GF-D8 (cell line): ENCODE measurements around the gene ZGRF1.
"Not testable (repeated sequence)": the region's sequence is repeated elsewhere in the genome, so short reads cannot be mapped to it uniquely, and the experiment has no call there.

Experiments
- DNase-seq: peaks from one replicate; lab custom pipeline; 2025; lab: John Stamatoyannopoulos, UW

ZGRF1 gene

DNA sequence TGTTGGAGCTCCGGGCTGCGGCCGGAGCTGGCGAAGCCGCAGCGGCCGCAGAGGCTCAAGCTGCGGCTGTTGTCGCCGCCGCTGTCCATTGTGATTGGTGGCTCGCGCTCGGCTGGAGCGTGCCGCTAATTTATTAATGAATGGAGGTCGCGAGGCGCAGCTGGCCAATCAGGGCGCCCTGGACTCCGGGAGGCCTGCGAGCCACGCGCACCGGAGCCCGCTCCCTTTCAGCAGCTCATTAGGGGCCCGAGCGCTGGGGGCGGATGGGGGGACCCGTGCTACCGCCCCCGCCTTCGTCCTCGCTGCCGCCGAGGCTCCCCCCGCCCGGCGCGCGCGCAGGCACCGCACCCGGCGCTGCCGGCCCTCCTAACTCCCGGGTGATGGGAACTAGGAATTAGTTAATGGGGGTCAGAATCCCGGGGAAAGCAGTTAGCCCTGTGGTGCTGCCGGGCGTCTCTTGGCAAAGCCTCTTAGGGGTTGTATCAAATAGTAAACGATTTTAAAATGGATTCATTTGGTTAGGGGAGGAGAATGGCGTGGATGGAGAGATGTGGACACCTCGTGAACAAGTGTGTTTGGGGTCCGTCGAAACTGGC is 120.1 kb downstream of the ZGRF1 start:
- no peak for DNase-seq

DNA sequence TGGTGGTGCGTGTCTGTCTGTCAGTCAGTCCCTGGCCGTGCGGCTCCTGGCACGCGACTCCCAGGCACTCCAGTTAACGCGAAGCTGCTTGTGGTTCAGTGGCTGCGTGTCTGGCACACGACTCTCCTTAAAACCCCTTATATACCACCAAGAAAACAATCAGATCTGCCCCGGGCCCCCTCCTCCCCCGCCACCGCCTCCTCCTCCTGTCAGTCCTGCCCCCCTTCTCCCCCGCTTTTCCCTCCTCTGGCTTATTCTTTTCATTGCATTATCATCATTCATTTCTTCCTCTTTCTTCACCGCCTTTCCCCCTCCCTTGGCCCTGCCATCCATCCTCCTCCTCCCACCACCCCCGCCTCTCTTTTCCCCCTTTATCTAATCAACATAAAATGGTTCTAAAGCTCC is 120.6 kb downstream of the ZGRF1 start, which contains the start of gene NEUROG2:
TSS of gene NEUROG2 (minus strand) at position 115 of the 405 bp plus-strand sequence. CDS start 705 bp downstream, outside the sequence.
- DNase-seq = no peak

DNA sequence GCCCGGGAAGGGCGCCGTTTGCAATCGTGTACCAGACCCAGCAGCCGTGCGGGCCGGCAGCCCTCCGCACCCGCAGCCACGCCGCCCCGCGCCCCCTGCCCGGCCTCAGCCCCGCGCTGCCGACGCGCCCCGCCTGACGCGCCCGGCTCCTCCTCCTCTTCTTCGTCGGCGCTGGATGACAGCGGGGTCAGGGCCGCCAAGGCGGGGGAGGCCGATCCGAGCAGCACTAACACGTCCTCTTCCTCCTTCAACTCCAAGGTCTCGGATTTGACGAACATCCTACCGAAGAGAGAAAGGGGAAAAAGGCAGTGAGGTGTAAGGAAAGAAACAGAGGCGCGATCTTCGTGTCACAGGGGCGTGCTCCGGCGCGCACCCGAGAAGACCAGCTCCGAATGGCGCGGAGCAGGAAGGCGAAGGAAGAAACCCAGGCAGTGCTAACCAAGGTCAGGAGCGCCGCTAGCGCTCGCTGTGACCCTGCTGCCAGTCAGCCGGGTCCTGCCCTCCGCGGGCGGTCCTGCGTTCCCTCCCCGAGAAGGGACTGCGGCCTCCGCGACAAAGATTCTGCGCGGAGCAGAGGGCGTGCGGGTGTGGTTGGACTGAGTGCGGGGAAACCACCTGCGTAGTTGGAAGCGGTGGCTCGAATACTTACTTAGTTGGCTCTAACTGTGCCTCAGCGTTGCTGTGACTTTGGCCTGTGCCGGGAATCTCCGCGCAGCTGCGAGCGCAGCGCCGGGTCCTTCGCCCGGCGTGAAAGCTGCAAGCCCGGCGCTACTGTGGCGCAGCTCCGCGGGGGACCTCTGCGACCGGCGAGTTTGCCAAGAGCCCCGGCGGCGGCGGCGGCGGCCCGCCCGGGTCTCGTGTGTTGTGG is 121.3 kb downstream of the ZGRF1 start:
- no peak for DNase-seq

DNA sequence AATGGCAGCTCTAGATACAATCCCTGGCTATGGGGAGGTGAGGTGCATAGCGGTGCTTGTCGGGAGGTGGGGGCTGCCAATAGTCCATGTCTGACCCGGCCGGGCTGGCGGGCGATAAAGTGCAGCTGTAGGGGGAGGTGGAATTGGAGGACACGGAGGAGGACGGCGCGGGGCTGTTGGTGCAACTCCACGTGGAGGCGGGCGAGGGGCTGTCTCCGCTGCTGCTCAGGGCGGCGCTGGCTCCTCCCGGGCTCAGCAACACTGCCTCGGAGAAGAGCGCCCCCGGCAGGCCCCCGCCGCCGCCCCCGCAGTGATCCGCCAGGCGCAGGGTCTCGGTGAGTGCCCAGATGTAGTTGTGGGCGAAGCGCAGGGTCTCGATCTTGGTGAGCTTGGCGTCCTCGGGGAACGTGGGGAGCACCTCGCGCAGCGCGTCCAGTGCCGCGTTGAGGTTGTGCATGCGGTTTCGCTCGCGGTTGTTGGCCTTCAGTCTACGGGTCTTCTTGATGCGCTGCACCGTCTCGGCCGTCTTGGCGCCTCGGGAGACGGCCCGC is 122.0 kb downstream of the ZGRF1 start:
- DNase-seq = no peak

DNA sequence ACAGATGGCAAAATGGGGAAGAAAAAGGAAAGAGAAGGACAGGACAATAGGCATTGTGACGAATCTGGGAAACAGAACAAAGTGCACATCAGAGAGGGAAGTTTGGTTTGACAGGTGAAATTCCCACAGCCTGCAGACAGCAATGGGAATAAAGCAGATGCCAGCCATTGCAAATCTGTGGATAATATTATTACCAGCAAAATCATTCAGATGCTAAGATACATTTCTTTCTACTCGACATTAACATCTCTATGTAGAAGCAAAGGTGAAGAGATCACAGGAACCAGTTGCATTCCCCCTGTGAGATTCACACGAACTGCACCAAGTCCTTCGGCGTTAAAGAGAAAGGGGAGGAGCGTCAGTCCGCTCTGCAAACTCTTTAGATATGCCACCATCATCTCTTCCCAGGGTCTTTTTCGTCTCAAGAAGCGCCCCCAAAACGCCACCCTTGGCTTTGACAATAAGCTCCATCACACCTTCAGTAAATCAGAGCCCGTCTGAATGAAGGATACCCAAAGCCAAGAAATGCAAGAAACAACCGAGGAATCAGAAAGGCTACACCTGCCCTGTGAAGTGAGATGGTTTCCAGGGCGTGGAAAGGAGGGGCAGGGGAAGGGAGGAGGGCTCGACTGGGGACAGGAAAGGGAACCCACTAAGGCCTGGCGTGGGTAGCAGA is 122.6 kb downstream of the ZGRF1 start:
- DNase-seq = no peak

DNA sequence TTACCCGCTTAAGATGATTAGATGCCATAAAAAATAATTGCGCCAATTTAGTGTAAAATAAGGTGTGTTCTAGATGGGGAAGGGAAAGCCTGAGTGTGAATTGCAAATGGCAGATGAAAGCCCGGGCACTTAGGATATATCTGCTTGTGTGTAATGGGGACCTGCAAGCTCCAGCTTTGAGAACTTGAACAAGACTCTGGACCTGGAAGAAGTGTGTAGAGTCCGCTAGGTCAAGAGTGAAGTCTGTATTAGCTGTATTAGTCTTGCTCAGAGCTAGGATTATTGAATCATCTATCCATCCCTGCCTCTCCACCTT is 124.9 kb downstream of the ZGRF1 start:
- no peak for DNase-seq

DNA sequence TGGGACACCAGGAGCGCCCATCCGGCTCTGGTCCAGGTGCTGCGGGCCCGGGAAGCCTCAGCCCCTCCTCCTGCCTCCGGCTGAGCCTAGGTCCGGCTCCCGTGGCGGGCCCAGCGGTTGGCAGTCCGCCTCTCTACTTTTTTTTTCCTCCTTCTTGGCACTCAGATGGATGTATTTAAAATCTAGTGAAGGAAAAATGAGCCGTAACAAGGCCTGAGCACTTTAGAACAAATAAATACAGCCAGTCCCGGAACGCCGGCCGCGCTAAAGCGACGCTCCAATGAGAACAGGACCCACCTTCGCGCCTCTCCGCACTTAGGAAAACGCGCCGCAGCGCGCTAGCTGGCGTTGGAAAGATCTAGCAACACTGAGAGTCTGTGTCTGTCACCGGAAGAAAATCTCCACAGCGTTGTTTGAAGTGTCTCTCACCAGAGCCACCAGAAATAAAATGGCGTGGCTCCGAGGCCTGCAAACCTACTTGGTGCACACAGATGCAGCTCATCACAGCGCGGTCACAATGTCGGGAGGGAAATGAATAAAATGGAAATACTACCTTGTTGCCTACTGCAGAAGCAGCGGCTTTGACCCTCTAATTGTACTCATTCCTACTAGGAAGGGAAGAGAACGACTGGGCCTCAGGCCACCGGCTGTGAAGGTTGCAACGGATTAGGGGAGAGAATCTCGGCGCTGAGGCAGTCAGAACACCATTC is 125.5 kb downstream of the ZGRF1 start:
- no peak for DNase-seq

DNA sequence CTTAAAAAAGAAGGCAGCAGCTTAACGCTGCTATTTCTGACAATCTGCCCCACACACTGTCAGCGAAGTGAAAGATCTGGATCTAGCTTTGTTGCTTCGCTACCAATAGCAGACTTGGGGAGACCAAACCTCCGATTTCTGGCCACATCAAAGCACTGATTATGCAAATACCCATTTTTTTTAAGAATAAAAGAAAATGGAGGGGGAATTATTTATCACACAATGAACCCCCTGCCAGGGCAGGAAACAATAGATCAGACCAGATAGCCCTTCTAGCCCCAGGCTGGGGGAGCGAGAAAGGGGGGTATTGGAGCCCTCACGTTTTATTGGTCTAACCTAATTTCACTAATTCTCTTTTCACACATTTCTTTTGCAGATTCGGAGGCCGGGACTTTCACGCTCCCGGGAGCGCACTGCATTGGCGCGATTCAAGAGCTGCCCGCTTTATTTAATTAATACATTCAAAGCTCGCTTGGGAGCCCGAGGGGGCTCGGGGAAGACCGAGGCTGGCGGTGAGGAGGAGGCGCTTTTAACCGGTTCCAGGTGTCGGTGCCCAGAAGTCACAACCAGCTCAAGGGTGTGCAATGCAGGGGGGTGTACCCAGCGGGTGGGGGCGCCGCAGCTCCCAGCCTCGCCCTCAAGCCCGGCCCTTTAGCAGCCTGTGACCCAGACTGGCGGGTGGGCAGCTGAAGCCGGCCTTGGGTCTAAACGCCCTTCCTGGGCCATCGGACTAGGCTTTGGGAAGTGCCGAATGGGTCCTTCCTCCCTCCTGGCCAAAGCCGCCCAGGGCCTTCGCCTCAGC is 126.2 kb downstream of the ZGRF1 start:
- DNase-seq = no peak

DNA sequence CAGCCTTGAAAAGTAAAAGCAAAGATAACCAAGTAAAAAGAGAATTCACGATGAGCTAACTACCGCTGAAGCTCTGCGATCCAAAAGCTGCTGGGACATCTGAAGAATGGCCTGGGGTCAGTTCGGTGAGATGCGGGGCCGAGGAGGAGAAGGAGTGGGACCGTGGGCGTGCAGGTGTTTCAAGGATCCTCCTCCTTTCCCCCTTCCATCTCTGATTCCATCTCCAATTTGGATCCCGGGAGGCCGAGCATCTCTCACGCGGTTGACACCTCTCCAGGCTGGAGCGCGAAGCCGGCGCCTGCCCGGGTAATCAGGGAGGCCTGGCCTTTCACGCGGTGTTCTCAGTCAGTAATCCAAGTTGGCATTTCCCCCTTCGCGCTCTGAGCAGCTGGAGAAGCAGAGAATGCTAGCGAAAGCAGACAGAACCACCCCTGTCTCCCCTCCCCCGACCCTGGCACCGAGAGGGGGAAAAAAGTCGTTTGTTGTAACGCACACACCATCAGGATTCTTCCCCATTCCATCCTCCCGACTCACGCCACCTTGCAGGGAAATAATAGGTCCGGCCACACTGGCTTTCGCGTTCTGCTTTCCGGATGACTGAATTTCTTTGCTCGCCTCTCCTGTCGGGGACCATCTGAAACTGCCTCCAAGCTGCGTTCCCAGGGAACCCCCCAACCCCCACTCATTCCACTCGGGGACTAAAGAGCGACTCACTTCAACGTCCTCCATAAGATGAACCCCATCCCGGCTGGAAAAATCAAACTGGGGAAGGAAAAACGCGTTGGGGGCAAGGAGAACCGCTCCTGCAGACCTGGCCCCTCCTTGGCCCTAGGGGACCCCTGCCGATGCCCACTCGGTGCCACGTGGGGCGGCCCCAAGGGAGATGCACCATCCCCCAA is 127.2 kb downstream of the ZGRF1 start:
- DNase-seq = no peak

DNA sequence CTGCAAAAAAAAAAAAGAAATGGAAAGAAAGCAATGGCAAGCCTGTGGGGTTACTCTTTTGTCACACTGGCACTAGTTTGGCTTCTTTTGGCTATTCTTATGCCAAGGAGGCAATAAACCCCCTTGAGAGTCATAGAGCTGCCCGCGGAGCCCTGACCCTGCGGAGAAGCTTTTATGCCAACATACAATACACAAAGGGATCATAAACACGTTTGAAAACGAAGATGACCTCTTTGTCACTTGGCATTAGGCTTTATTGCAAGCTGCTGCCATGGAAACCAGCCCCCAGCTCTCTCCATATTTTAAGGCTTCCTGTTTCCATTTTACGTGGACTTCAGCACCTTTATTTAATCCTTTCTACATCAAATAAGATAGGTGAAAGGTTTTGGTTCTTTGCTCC is 128.4 kb downstream of the ZGRF1 start:
- no peak for DNase-seq

DNA sequence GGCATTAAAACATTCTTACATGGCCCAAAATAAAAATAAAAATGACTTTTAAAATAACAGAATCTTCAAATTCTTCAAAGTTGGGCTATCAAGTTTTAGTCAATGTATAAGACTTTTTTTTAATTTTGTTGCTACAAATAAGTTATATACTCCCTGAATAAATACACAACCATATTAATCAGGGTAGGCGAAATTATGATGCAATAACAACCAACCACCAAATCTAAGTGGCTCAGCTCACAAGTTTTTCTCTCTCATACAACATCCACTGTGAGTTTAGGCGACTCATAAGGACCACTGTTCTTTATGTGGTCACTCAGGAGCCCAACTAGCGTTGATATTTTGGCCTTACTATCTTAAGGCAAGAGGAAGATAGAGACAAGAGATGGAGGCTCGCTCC is 131.9 kb downstream of the ZGRF1 start:
- DNase-seq = no peak

DNA sequence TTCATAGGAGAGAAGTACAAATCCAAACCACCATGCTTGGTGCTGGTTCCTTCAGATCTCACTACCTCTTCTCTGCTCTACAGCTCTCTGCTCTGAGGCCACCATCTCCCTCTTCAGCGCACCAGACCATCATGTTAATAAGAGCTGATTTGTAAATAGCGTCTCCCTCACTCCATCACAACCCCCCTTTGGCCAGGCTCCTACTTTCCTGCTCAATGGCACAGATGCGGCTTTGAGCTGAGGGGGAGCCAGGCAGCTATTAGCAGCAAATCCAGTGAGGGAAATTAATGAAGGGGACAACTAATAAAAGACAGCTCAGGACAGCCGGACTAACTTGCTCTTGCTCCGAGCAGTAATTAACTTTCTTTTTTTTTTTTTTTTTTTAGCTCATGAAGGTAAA is 133.8 kb downstream of the ZGRF1 start:
- DNase-seq = no peak

DNA sequence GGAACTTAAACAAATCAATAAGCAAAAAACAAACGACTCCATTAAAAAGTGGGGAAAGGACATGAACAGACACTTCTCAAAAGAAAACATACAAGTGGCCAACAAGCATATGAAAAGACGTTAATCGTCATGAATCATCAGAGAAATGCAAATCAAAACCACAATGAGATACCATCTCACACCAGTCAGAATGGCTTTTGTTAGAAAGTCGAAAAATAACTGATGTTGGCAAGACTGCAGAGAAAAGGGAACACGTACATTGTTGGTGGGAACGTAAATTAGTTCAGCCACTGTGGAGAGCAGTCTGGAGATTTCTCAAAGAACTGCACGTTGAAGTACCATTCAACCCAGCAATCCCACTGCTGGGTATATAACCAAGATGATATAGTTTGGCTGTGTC is 144.4 kb downstream of the ZGRF1 start:
- no peak for DNase-seq

DNA sequence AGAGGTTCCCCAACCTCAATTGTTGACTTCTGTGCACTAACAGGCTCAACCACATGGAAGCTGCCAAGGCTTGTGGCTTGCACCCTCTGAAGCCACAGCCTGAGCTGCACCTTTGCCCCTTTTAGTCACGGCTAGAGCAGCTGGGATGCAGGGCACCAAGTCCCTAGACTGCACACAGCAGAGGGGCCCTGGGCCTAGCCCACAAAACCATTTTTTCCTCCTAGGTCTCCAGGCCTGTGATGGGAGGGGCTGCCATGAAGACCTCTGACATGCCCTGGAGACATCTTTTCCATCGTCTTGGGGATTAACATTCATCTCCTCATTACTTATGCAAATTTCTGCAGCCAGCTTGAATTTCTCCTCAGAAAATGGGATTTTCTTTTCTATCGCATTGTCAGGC is 145.9 kb downstream of the ZGRF1 start:
- DNase-seq = not testable (repeated sequence)
